Nephron (organoid): Measurements from ENCODE around the gene SOCS3.

Source experiments
- H3K27ac Mint-ChIP-seq, 3 experiments: 2 replicates each; pipeline ENCODE4 v1.8.0; 2020; ENCODE audit warnings: mixed read lengths in 3 of 3, mild to moderate bottlenecking in 2 of 3, moderate library complexity in 1 of 3
- H3K27me3 Mint-ChIP-seq: 2 replicates; pipeline ENCODE4 v1.8.0; 2021; ENCODE audit warnings: low read depth, mild to moderate bottlenecking, moderate library complexity, mixed read lengths
- H3K36me3 Mint-ChIP-seq: 2 replicates; pipeline ENCODE4 v1.8.0; 2020; ENCODE audit warnings: low read depth, mixed read lengths
- H3K4me1 Mint-ChIP-seq: 2 replicates; pipeline ENCODE4 v1.8.0; 2020; ENCODE audit warnings: mixed read lengths
- H3K4me3 Mint-ChIP-seq, 3 experiments: 2 replicates each; pipeline ENCODE4 v1.8.0; 2020; ENCODE audit warnings: mild to moderate bottlenecking in 3 of 3, mixed read lengths in 3 of 3, moderate library complexity in 2 of 3
- H3K9me3 Mint-ChIP-seq: 2 replicates; pipeline ENCODE4 v1.8.0; 2020; ENCODE audit warnings: mixed read lengths
- TF ChIP-seq, protein P1 (sequence below), 3 experiments: fragments of 200-600 bp; sonication (generic); IDR thresholded peaks; one replicate each; pipeline ENCODE4 v1.5.0; 2021; ENCODE audit warnings: antibody characterized with exemption in 3 of 3; ENCODE audit not compliant: unreplicated experiment in 3 of 3

SOCS3 gene

GRCh38 chr17:78399028-78399692 is 39.3 kb upstream of the SOCS3 start:
- TF ChIP-seq, protein P1, sequence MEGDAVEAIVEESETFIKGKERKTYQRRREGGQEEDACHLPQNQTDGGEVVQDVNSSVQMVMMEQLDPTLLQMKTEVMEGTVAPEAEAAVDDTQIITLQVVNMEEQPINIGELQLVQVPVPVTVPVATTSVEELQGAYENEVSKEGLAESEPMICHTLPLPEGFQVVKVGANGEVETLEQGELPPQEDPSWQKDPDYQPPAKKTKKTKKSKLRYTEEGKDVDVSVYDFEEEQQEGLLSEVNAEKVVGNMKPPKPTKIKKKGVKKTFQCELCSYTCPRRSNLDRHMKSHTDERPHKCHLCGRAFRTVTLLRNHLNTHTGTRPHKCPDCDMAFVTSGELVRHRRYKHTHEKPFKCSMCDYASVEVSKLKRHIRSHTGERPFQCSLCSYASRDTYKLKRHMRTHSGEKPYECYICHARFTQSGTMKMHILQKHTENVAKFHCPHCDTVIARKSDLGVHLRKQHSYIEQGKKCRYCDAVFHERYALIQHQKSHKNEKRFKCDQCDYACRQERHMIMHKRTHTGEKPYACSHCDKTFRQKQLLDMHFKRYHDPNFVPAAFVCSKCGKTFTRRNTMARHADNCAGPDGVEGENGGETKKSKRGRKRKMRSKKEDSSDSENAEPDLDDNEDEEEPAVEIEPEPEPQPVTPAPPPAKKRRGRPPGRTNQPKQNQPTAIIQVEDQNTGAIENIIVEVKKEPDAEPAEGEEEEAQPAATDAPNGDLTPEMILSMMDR (IDR thresholded peaks at IDR 0.05; ENCODE audit: unreplicated experiment in 3 of 3): no peak
- no peak overlapping the region for H3K27ac Mint-ChIP-seq
- H3K27me3 Mint-ChIP-seq: no peaks in the 10 kb centered on the region
- H3K4me1 Mint-ChIP-seq: peaks cover 21% of the 10 kb centered on the region
- no peak overlapping the region for H3K4me3 Mint-ChIP-seq
- H3K9me3 Mint-ChIP-seq: no peaks in the 10 kb centered on the region
- peaks cover 76% of the 10 kb centered on the region for H3K36me3 Mint-ChIP-seq

GRCh38 chr17:78398390-78398789 is 38.5 kb upstream of the SOCS3 start:
- Mint-ChIP-seq H3K9me3 (no peaks in the 10 kb centered on the region), H3K36me3 (peaks cover 73% of the 10 kb centered on the region), H3K4me1 (peaks cover 21% of the 10 kb centered on the region), H3K27ac (no peak overlapping the region), H3K4me3 (no peak overlapping the region), H3K27me3 (no peaks in the 10 kb centered on the region)
- TF ChIP-seq, protein P1 (IDR thresholded peaks at IDR 0.05; ENCODE audit: unreplicated experiment in 3 of 3): no peak

- H3K36me3 Mint-ChIP-seq: peaks cover 68% of the 10 kb centered on the region
- no peak overlapping the region for H3K4me3 Mint-ChIP-seq
- H3K4me1 Mint-ChIP-seq: peaks cover 21% of the 10 kb centered on the region
- no peaks in the 10 kb centered on the region for H3K9me3 Mint-ChIP-seq
- H3K27ac Mint-ChIP-seq: peak overlapping the region in 1 of 3 experiments; percentile 20
- H3K27me3 Mint-ChIP-seq: no peaks in the 10 kb centered on the region
- TF ChIP-seq, protein P1 (IDR thresholded peaks at IDR 0.05; ENCODE audit: unreplicated experiment in 3 of 3): no peak
Observed at GRCh38 chr17:78397681-78398101, 37.8 kb upstream of the SOCS3 start.

DNA sequence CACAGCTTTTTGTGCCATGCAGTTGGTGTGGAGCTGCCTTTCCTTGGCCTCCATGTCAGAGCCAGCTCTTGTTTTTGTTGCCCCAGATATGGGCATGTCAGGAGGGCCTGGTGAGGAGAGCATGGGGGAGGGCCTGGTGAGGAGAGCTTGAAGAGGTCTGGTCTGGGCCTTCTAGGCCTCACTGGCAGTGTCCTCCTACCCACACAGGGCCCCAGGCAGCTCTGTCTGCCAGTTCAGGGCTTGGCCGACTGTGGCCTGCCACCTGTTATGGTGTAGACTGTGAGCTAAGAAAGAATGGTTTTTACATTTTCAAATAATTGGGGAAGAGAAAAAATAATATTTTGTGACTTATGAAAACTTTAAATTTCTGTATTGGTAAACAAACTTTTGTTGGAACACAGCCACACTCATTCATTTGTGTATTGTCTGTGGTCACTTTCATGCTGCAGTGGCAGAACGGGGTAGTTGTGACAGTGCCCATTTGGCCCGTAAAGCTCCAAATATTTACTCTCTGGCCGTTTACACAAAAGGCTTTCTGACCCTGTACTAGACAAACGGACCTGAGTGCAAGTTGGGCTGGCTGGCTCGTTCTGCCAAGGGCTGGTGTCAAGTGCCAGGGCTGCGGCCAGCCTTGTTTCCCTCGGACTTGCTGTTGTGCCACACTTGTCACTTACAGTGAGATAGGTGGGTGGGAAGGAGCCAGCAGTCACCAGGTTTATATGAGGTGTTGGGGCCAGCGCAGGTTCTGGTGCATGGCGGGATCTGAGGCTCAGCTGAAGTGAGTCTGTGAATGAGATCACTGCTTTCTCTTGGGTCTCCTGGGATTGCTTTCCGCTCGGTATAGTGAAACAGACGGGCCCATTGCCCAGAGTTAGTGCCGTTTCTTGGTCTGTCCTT is 36.8 kb upstream of the SOCS3 start:
- Mint-ChIP-seq H3K4me3 (no peak overlapping the region), H3K27me3 (no peaks in the 10 kb centered on the region), H3K27ac (no peak overlapping the region), H3K9me3 (no peaks in the 10 kb centered on the region), H3K36me3 (peaks cover 64% of the 10 kb centered on the region), H3K4me1 (peaks cover 21% of the 10 kb centered on the region)
- TF ChIP-seq, protein P1 (IDR thresholded peaks at IDR 0.05; ENCODE audit: unreplicated experiment in 3 of 3): no peak

DNA sequence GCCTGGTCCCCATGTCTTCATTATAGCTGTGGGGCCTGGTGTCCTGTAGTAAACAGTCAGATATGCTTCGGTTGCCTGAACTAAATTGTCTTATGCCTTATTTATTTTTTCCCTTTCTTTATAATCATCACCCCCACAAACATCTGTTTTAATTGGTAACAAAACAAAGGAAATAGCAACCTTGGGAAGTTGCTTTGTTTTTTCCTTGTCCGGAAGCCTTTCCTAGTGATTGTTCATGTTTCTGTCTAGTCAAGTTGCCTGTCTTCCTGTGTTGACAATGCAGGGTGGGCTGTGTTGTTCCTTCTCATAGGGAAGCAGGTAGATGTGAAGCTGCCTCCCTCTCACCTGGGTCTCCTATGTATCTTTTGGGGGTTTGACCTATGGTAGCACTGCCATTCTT is 35.3 kb upstream of the SOCS3 start:
- Mint-ChIP-seq H3K9me3 (no peaks in the 10 kb centered on the region), H3K27me3 (no peaks in the 10 kb centered on the region), H3K4me1 (peaks cover 26% of the 10 kb centered on the region), H3K4me3 (no peak overlapping the region), H3K36me3 (peaks cover 51% of the 10 kb centered on the region), H3K27ac (peak overlapping the region; percentile 51 to 62 (median 51))
- TF ChIP-seq, protein P1 (IDR thresholded peaks at IDR 0.05; ENCODE audit: unreplicated experiment in 3 of 3): no peak
